GM23338 (cell line): ENCODE measurements around the gene AASDH. TPM values are rescaled to one million over a fixed set of nuclear protein-coding genes. Genes with fewer than 3 reads are reported as not detected.

Experiments
- ATAC-seq: fragments of 200-7000 bp; cut with Tn5 transposase; 3 replicates; pipeline ENCODE4 v1.9.1; 2020
- DNase-seq: peaks from one replicate; pipeline ENCODE4 v3.0.0-alpha.2; 2015; ENCODE audit warnings: low spot score
- H2AFZ ChIP-seq: fragments of 200-600 bp; sonication (generic); 2 replicates; pipeline ENCODE4 v1.8.0; 2016; ENCODE audit warnings: antibody characterized with exemption, mild to moderate bottlenecking, moderate library complexity
- H3F3A ChIP-seq: fragments of 200-600 bp; sonication (generic); replicated peaks from 2 replicates; pipeline ENCODE4 v1.8.0; 2017; ENCODE audit warnings: antibody characterized with exemption, mixed run types, low read depth
- H3K27ac ChIP-seq: fragments of 200-600 bp; sonication (generic); 2 replicates; pipeline ENCODE4 v1.6.1; 2016; ENCODE audit warnings: low read depth
- H3K27me3 ChIP-seq: fragments of 200-600 bp; sonication (generic); 2 replicates; pipeline ENCODE4 v1.8.0; 2016; ENCODE audit warnings: mild to moderate bottlenecking, mixed run types, moderate library complexity; ENCODE audit not compliant: insufficient read depth
- H3K36me3 ChIP-seq: fragments of 200-600 bp; sonication (generic); 2 replicates; pipeline ENCODE4 v1.8.0; 2016; ENCODE audit warnings: mild to moderate bottlenecking; ENCODE audit not compliant: insufficient read depth
- H3K4me1 ChIP-seq: fragments of 200-600 bp; sonication (generic); 2 replicates; pipeline ENCODE4 v1.8.0; 2016; ENCODE audit warnings: mild to moderate bottlenecking, moderate library complexity; ENCODE audit not compliant: insufficient read depth
- H3K4me2 ChIP-seq: fragments of 200-600 bp; sonication (generic); 2 replicates; pipeline ENCODE4 v1.7.1; 2017; ENCODE audit warnings: mixed run types
- H3K4me3 ChIP-seq: fragments of 200-600 bp; sonication (generic); 2 replicates; pipeline ENCODE4 v1.6.1; 2016; ENCODE audit warnings: mixed run types
- H3K79me2 ChIP-seq: fragments of 200-600 bp; sonication (generic); replicated peaks from 2 replicates; pipeline ENCODE4 v1.8.0; 2017; ENCODE audit warnings: mild to moderate bottlenecking; ENCODE audit not compliant: insufficient read depth
- H3K9me2 ChIP-seq: fragments of 200-600 bp; sonication (generic); 2 replicates; pipeline ENCODE4 v1.8.0; 2017; ENCODE audit not compliant: insufficient read depth
- H4K20me1 ChIP-seq: fragments of 200-600 bp; sonication (generic); replicated peaks from 2 replicates; pipeline ENCODE4 v1.8.0; 2017; ENCODE audit warnings: mild to moderate bottlenecking; ENCODE audit not compliant: insufficient read depth
- H3K27ac Mint-ChIP-seq: 2 replicates; pipeline ENCODE4 v1.8.0; 2020; ENCODE audit warnings: inconsistent platforms, mild to moderate bottlenecking, moderate library complexity, mixed read lengths
- H3K27me3 Mint-ChIP-seq: 3 replicates; pipeline ENCODE4 v1.8.0; 2022; ENCODE audit warnings: low read depth, mild to moderate bottlenecking, moderate library complexity, mixed read lengths, inconsistent platforms; ENCODE audit not compliant: insufficient read depth, poor library complexity
- H3K36me3 Mint-ChIP-seq: 3 replicates; pipeline ENCODE4 v1.8.0; 2021; ENCODE audit warnings: low read depth, mild to moderate bottlenecking, inconsistent platforms, moderate library complexity, mixed read lengths
- H3K4me1 Mint-ChIP-seq: 3 replicates; pipeline ENCODE4 v1.8.0; 2020; ENCODE audit warnings: mild to moderate bottlenecking, inconsistent platforms, mixed read lengths
- H3K4me3 Mint-ChIP-seq: 3 replicates; pipeline ENCODE4 v1.8.0; 2021; ENCODE audit warnings: moderate library complexity, mild to moderate bottlenecking, inconsistent platforms, mixed read lengths
- H3K9me3 Mint-ChIP-seq: 3 replicates; pipeline ENCODE4 v1.8.0; 2020; ENCODE audit warnings: moderate library complexity, mild to moderate bottlenecking, inconsistent platforms, mixed read lengths
- CREB1 ChIP-seq: fragments of 250-450 bp; sonication (Bioruptor Pico); IDR thresholded peaks from 2 replicates; pipeline ENCODE4 v1.5.0; 2020; ENCODE audit warnings: low read depth, mild to moderate bottlenecking, moderate library complexity
- CTCF ChIP-seq, 2 experiments: fragments of 200-600 bp in 1 of 2; sonication (generic) in 1 of 2; conservative IDR thresholded peaks; 2 replicates each; pipeline versions ENCODE4 v1.5.1 to v1.6.1; 2016 to 2017; ENCODE audit warnings: antibody characterized with exemption in 2 of 2, low read depth in 2 of 2, mild to moderate bottlenecking in 2 of 2, moderate library complexity in 1 of 2
- ETS1 ChIP-seq: IDR thresholded peaks from 2 replicates; pipeline ENCODE4 v1.6.1; 2016; ENCODE audit warnings: antibody characterized with exemption
- EZH2 ChIP-seq: fragments of 200-600 bp; sonication (generic); IDR thresholded peaks from one replicate; pipeline ENCODE4 v1.8.0; 2017; ENCODE audit warnings: antibody characterized with exemption, mild to moderate bottlenecking, low read depth; ENCODE audit not compliant: unreplicated experiment
- EZH2phosphoT487 ChIP-seq: fragments of 200-600 bp; sonication (generic); IDR thresholded peaks from one replicate; pipeline ENCODE4 v1.8.1; 2018; ENCODE audit warnings: antibody characterized with exemption; ENCODE audit not compliant: unreplicated experiment
- JUNB ChIP-seq: IDR thresholded peaks from one replicate; pipeline ENCODE4 v1.6.1; 2016; ENCODE audit warnings: antibody characterized with exemption; ENCODE audit not compliant: unreplicated experiment
- NANOG ChIP-seq: IDR thresholded peaks from 2 replicates; pipeline ENCODE4 v1.6.1; 2016; ENCODE audit warnings: antibody characterized with exemption, borderline replicate concordance
- POLR2AphosphoS5 ChIP-seq: IDR thresholded peaks from 2 replicates; pipeline ENCODE4 v1.6.1; 2016; ENCODE audit warnings: antibody characterized with exemption, low read depth
- REST ChIP-seq: IDR thresholded peaks from one replicate; pipeline ENCODE4 v1.6.1; 2018; ENCODE audit warnings: antibody characterized with exemption; ENCODE audit not compliant: unreplicated experiment
- STAT1 ChIP-seq: IDR thresholded peaks from one replicate; pipeline ENCODE4 v1.6.1; 2016; ENCODE audit warnings: antibody characterized with exemption; ENCODE audit not compliant: unreplicated experiment
- ZNF114 ChIP-seq: fragments of 250-450 bp; sonication (Bioruptor Pico); IDR thresholded peaks from 2 replicates; pipeline ENCODE4 v1.5.0; 2020; ENCODE audit warnings: mild to moderate bottlenecking, moderate library complexity
- ZNF331 ChIP-seq: fragments of 250-450 bp; sonication (Bioruptor Pico); IDR thresholded peaks from 2 replicates; pipeline ENCODE4 v1.5.0; 2020; ENCODE audit warnings: low read depth, mild to moderate bottlenecking, moderate library complexity
- ZNF462 ChIP-seq: fragments of 250-450 bp; sonication (Bioruptor Pico); IDR thresholded peaks from 2 replicates; pipeline ENCODE4 v1.5.0; 2020; ENCODE audit warnings: mild to moderate bottlenecking, moderate library complexity
- polyA plus RNA-seq: library from polyadenylated mRNA; unstranded; fragments of >200 nt; fragmentation: Nextera tagmentation; extraction: Ambion mirVana; gene quantifications from 2 replicates; pipeline ENCODE4 v1.2.1, GENCODE V29; 2016
- total RNA-seq: library from RNA; depleted of rRNA; stranded (reverse); fragments of >200 nt; shearing (Covaris generic); gene quantifications from 2 replicates; pipeline ENCODE4 v1.2.3, GENCODE V29; 2014

AASDH gene
- total and polyA plus RNA-seq, 2 experiments from 2014 or later, result 12.2 to 35.6 TPM

GRCh38 chr4:56374956-56375355, 12.3 kb downstream of the AASDH start (continued):
- TF ChIP-seq ZNF331 (CRISPR knock-in tag), result no peak

GRCh38 chr4:56372774-56373173, 14.5 kb downstream of the AASDH start:
- no peaks in the 10 kb centered on the region for H3K27me3 ChIP-seq
- Mint-ChIP-seq H3K27me3 (no peaks in the 10 kb centered on the region), H3K4me3 (no peak overlapping the region), H3K9me3 (peaks cover 6% of the 10 kb centered on the region; the same call in 2 of the 3 replicates), H3K4me1 (no peaks in the 10 kb centered on the region), H3K36me3 (peaks cover 31% of the 10 kb centered on the region), H3K27ac (no peak overlapping the region)
- no peaks in the 10 kb centered on the region for H4K20me1 ChIP-seq
- no peaks in the 10 kb centered on the region for H3K4me1 ChIP-seq
- H3K79me2 ChIP-seq, result no peaks in the 10 kb centered on the region
- H3K4me3 ChIP-seq, result no peak overlapping the region
- H3K4me2 ChIP-seq, result no peak overlapping the region
- peaks cover 3% of the 10 kb centered on the region; the same call in 1 of the 2 replicates for H3K36me3 ChIP-seq
- H3F3A ChIP-seq, result no peaks in the 10 kb centered on the region
- no peaks in the 10 kb centered on the region for H3K9me2 ChIP-seq
- H2AFZ ChIP-seq, result no peak overlapping the region
- TF ChIP-seq EZH2phosphoT487 (no peak), ZNF331 (CRISPR knock-in tag) (no peak), JUNB (no peak), ZNF114 (CRISPR knock-in tag) (no peak), CREB1 (CRISPR knock-in tag) (no peak), EZH2 (no peak), CTCF (conservative IDR thresholded peaks at IDR 0.05; ENCODE audit: low read depth in 2 of 2) (no peak), POLR2AphosphoS5 (no peak), STAT1 (no peak), ETS1 (no peak), NANOG (no peak), ZNF462 (CRISPR knock-in tag) (no peak), REST (no peak)
- DNase-seq (no peak), ATAC-seq (no peak)
- no peak overlapping the region for H3K27ac ChIP-seq
